Activated CD4-positive, alpha-beta T cell treated with anti-CD3 and anti-CD28 coated beads, Interleukin-2, Interleukin-4, amounts not matched to agents 100 ng/mL and 50 ng/mL, durations not matched to agents 16 hours and 8 hours (primary cell): ENCODE results near the gene KANK3.
"Not testable (repeated sequence)": the region's sequence is repeated elsewhere in the genome, so short reads cannot be mapped to it uniquely, and the experiment has no call there.

Source experiments
- DNase-seq: peaks from one replicate; pipeline ENCODE4 v3.0.0-alpha.2; 2020; ENCODE audit warnings: low spot score

KANK3 gene

GRCh38 chr19:8337728-8338127, 5.3 kb downstream of the KANK3 start:
- no peak for DNase-seq

- no peak for DNase-seq
These were observed 6.4 kb downstream of the KANK3 start for GRCh38 chr19:8336660-8337059.

GRCh38 chr19:8336072-8336569, 6.9 kb downstream of the KANK3 start:
- no peak for DNase-seq

GRCh38 chr19:8335343-8336071, 7.6 kb downstream of the KANK3 start:
- DNase-seq: no peak

- DNase-seq: no peak
These were observed 8.4 kb downstream of the KANK3 start for GRCh38 chr19:8334458-8335342.

- DNase-seq: no peak
These were observed 9.2 kb downstream of the KANK3 start for GRCh38 chr19:8333767-8334457.

- no peak for DNase-seq
These were observed 9.9 kb downstream of the KANK3 start for GRCh38 chr19:8332976-8333766.

GRCh38 chr19:8331263-8331845, 11.7 kb downstream of the KANK3 start:
- no peak for DNase-seq

- DNase-seq: no peak
These were observed 13.1 kb downstream of the KANK3 start for GRCh38 chr19:8329996-8330395.

GRCh38 chr19:8325454-8325853, 17.6 kb downstream of the KANK3 start:
- DNase-seq: no peak

- no peak for DNase-seq
These were observed 18.6 kb downstream of the KANK3 start for GRCh38 chr19:8324186-8325050.

- no peak for DNase-seq
These were observed 19.3 kb downstream of the KANK3 start for GRCh38 chr19:8323781-8324185.

GRCh38 chr19:8322638-8322997, 20.4 kb downstream of the KANK3 start:
- DNase-seq: no peak

GRCh38 chr19:8321986-8322637, 20.9 kb downstream of the KANK3 start:
- DNase-seq: no peak

GRCh38 chr19:8321067-8321985, 21.7 kb downstream of the KANK3 start, which contains the start of the genes NDUFA7 and RPS28:
NDUFA7 (minus strand) TSS chr19:8321375; CDS start chr19:8321358, 17 bp downstream.
RPS28 (plus strand) TSS chr19:8321496; CDS start chr19:8321531, 35 bp downstream.
- DNase-seq: peak; percentile 98

- no peak for DNase-seq
These were observed 22.4 kb downstream of the KANK3 start for GRCh38 chr19:8320564-8321066.

GRCh38 chr19:8319807-8320520, 23.1 kb downstream of the KANK3 start:
- no peak for DNase-seq

GRCh38 chr19:8318835-8319234, 24.2 kb downstream of the KANK3 start:
- DNase-seq: not testable (repeated sequence)
